Right lobe of liver (tissue), 4 donors: Measurements from ENCODE around the gene RYR3.

ENCODE experiments used
- POLR2A ChIP-seq: fragments of 450-650 bp; IDR thresholded peaks from one replicate; pipeline ENCODE4 v1.6.1; 2017; ENCODE audit warnings: antibody characterized with exemption, mild to moderate bottlenecking
- TF ChIP-seq, protein P1 (sequence below), 4 donors: fragments of 200-600 bp in 3 of 4; fragments of 450-650 bp in 1 of 4; IDR thresholded peaks; one replicate each; pipeline versions ENCODE4 v1.5.1 to v1.8.0; 2016 to 2022; ENCODE audit warnings: antibody characterized with exemption in 4 of 4, mild to moderate bottlenecking in 2 of 4
- donor health status: DM: no; HTN: no; CAD: no.
- donor health status: DM: no; HTN: no; CAD: no.
- donor health status: DM: no; HTN: yes; CAD: no.

- no peak for TF ChIP-seq POLR2A
- TF ChIP-seq, protein P1, sequence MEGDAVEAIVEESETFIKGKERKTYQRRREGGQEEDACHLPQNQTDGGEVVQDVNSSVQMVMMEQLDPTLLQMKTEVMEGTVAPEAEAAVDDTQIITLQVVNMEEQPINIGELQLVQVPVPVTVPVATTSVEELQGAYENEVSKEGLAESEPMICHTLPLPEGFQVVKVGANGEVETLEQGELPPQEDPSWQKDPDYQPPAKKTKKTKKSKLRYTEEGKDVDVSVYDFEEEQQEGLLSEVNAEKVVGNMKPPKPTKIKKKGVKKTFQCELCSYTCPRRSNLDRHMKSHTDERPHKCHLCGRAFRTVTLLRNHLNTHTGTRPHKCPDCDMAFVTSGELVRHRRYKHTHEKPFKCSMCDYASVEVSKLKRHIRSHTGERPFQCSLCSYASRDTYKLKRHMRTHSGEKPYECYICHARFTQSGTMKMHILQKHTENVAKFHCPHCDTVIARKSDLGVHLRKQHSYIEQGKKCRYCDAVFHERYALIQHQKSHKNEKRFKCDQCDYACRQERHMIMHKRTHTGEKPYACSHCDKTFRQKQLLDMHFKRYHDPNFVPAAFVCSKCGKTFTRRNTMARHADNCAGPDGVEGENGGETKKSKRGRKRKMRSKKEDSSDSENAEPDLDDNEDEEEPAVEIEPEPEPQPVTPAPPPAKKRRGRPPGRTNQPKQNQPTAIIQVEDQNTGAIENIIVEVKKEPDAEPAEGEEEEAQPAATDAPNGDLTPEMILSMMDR (IDR thresholded peaks at IDR 0.05), result no peak
Observed at GRCh38 chr15:33722673-33723015, 411.9 kb downstream of the RYR3 start.
